NCI-H2196 (cell line): ENCODE measurements around the gene SSR3.
"Not testable (repeated sequence)": the region's sequence is repeated elsewhere in the genome, so short reads cannot be mapped to it uniquely, and the experiment has no call there.

Experiments used
- DNase-seq: peaks from one replicate; lab custom pipeline; 2025; ENCODE audit not compliant: unreplicated experiment; lab: John Stamatoyannopoulos, UW

SSR3 gene

GRCh38 chr3:156576651-156577348 lies 21.9 kb upstream of the SSR3 start:
- no peak for DNase-seq

GRCh38 chr3:156576051-156576450 lies 21.1 kb upstream of the SSR3 start:
- no peak for DNase-seq

GRCh38 chr3:156575641-156576040 lies 20.7 kb upstream of the SSR3 start:
- no peak for DNase-seq

- not testable (repeated sequence) for DNase-seq
Observed at GRCh38 chr3:156569881-156570280, 15.0 kb upstream of the SSR3 start.

GRCh38 chr3:156569016-156569415 lies 14.1 kb upstream of the SSR3 start:
- DNase-seq, result not testable (repeated sequence)

GRCh38 chr3:156563900-156564682 lies 9.2 kb upstream of the SSR3 start:
- DNase-seq, result no peak

- DNase-seq, result not testable (repeated sequence)
Observed at GRCh38 chr3:156562486-156562885, 7.6 kb upstream of the SSR3 start.

GRCh38 chr3:156561533-156561932 lies 6.6 kb upstream of the SSR3 start:
- DNase-seq, result no peak

GRCh38 chr3:156559321-156559720 lies 4.4 kb upstream of the SSR3 start:
- DNase-seq, result no peak

GRCh38 chr3:156558389-156558788 lies 3.5 kb upstream of the SSR3 start:
- no peak for DNase-seq

GRCh38 chr3:156554515-156554841 lies 439 bp downstream of the SSR3 start:
- DNase-seq, result no peak

GRCh38 chr3:156553705-156554356 lies 1.1 kb downstream of the SSR3 start:
- no peak for DNase-seq

- DNase-seq, result no peak
Observed at GRCh38 chr3:156552973-156553372, 1.9 kb downstream of the SSR3 start.

- no peak for DNase-seq
Observed at GRCh38 chr3:156551746-156552145, 3.2 kb downstream of the SSR3 start.

- no peak for DNase-seq
Observed at GRCh38 chr3:156551261-156551660, 3.7 kb downstream of the SSR3 start.

- no peak for DNase-seq
Observed at GRCh38 chr3:156548902-156549301, 6.0 kb downstream of the SSR3 start.

- no peak for DNase-seq
Observed at GRCh38 chr3:156548041-156548687, 6.8 kb downstream of the SSR3 start.

GRCh38 chr3:156547637-156548036 lies 7.3 kb downstream of the SSR3 start:
- DNase-seq, result no peak

- no peak for DNase-seq
Observed at GRCh38 chr3:156543043-156543555, 11.8 kb downstream of the SSR3 start.

GRCh38 chr3:156542101-156543042 lies 12.5 kb downstream of the SSR3 start:
- DNase-seq, result no peak
